IMR-90 (cell line): ENCODE data around the gene RIMKLA. TPM values are rescaled to one million over a fixed set of nuclear protein-coding genes. Genes with fewer than 3 reads are reported as not detected.

Experiments used
- ATAC-seq: fragments of 200-7000 bp; cut with Tn5 transposase; 2 replicates; pipeline ENCODE4 v1.9.1; 2020; ENCODE audit warnings: low read depth, mild to moderate bottlenecking, moderate library complexity
- BruUV-seq: library from RNA; stranded (reverse); fragments of 400-500 nt; replicated peaks from 2 replicates; lab custom pipeline; 2021; lab: Mats Ljungman, UMichigan
- CTCF ChIA-PET: fragments of 300-600 bp; formaldehyde crosslinking; extraction: SDS; loops from one replicate; lab custom pipeline; 2021; ENCODE audit warnings: antibody characterized with exemption; lab: Yijun Ruan, JAX
- POLR2A ChIA-PET: fragments of 300-600 bp; sonication (Branson Sonifier 250); formaldehyde crosslinking; loops from one replicate; lab custom pipeline; 2022; ENCODE audit warnings: antibody characterized with exemption; ENCODE audit not compliant: unreplicated experiment; lab: Charles Lee
- DNase-seq: peaks from one replicate; pipeline ENCODE4 v3.0.0; 2013
- H2AFZ ChIP-seq: replicated peaks from 2 replicates; pipeline ENCODE3; 2013; ENCODE audit warnings: low read length, mild to moderate bottlenecking; ENCODE audit not compliant: poor library complexity
- H2AK5ac ChIP-seq: 2 replicates; pipeline ENCODE4 v1.6.1; 2013; ENCODE audit warnings: low read depth, low read length, inconsistent platforms
- H2AK9ac ChIP-seq: replicated peaks from 2 replicates; pipeline ENCODE3; 2013; ENCODE audit warnings: mild to moderate bottlenecking, low read depth, low read length, moderate library complexity; ENCODE audit not compliant: poor library complexity
- H2BK120ac ChIP-seq: 2 replicates; pipeline ENCODE4 v1.6.1; 2013; ENCODE audit warnings: low read depth, low read length, inconsistent platforms
- H2BK15ac ChIP-seq: 3 replicates; pipeline ENCODE4 v1.6.1; 2013; ENCODE audit warnings: low read depth, low read length, inconsistent platforms
- H2BK20ac ChIP-seq: 2 replicates; pipeline ENCODE4 v1.6.1; 2013; ENCODE audit warnings: low read depth, mild to moderate bottlenecking, inconsistent platforms, low read length, moderate library complexity
- H2BK5ac ChIP-seq: 2 replicates; pipeline ENCODE4 v1.6.1; 2013; ENCODE audit warnings: mild to moderate bottlenecking, low read depth, low read length, inconsistent platforms; ENCODE audit not compliant: poor library complexity, severe bottlenecking
- H3K14ac ChIP-seq: replicated peaks from 2 replicates; pipeline ENCODE4 v1.6.1; 2013; ENCODE audit warnings: low read depth, low read length, inconsistent platforms
- H3K18ac ChIP-seq: 2 replicates; pipeline ENCODE4 v1.6.1; 2013; ENCODE audit warnings: low read depth, low read length, control low read depth
- H3K23ac ChIP-seq: 2 replicates; pipeline ENCODE4 v1.6.1; 2013; ENCODE audit warnings: low read depth, low read length, inconsistent platforms
- H3K27ac ChIP-seq: 2 replicates; pipeline ENCODE4 v1.5.1; 2013; ENCODE audit warnings: mild to moderate bottlenecking, control low read depth, low read length; ENCODE audit not compliant: insufficient read depth
- H3K27me3 ChIP-seq: 2 replicates; pipeline ENCODE4 v1.6.1; 2013; ENCODE audit warnings: low read length; ENCODE audit not compliant: control insufficient read depth, insufficient read depth
- H3K36me3 ChIP-seq: 2 replicates; pipeline ENCODE4 v1.6.1; 2013; ENCODE audit warnings: low read length, mixed read lengths; ENCODE audit not compliant: control insufficient read depth, insufficient read depth
- H3K4ac ChIP-seq: 2 replicates; pipeline ENCODE4 v1.6.1; 2013; ENCODE audit warnings: low read depth, low read length, inconsistent platforms
- H3K4me1 ChIP-seq: 2 replicates; pipeline ENCODE4 v1.6.1; 2013; ENCODE audit warnings: low read length, mixed read lengths; ENCODE audit not compliant: control insufficient read depth, insufficient read depth
- H3K4me2 ChIP-seq: 2 replicates; pipeline ENCODE4 v1.6.1; 2013; ENCODE audit warnings: low read depth, mild to moderate bottlenecking, control low read depth, low read length, moderate library complexity
- H3K4me3 ChIP-seq: 2 replicates; pipeline ENCODE4 v1.5.1; 2013; ENCODE audit warnings: low read depth, mild to moderate bottlenecking, control low read depth, low read length, moderate library complexity; ENCODE audit not compliant: insufficient read depth
- H3K56ac ChIP-seq: 2 replicates; pipeline ENCODE4 v1.6.1; 2013; ENCODE audit warnings: low read length, inconsistent platforms; ENCODE audit not compliant: insufficient read depth; ENCODE audit errors: extremely low read depth
- H3K79me1 ChIP-seq, 2 experiments: 2 replicates each; pipeline ENCODE4 v1.6.1; 2013; ENCODE audit warnings: low read length in 2 of 2, inconsistent platforms in 1 of 2, low read depth in 1 of 2
- H3K9ac ChIP-seq: 2 replicates; pipeline ENCODE4 v1.6.1; 2013; ENCODE audit warnings: low read depth, low read length, control low read depth
- H3K9me1 ChIP-seq: 2 replicates; pipeline ENCODE4 v1.6.1; 2013; ENCODE audit warnings: low read length, inconsistent platforms; ENCODE audit not compliant: insufficient read depth
- H3K9me3 ChIP-seq: 2 replicates; pipeline ENCODE4 v1.6.1; 2013; ENCODE audit warnings: low read length; ENCODE audit not compliant: control insufficient read depth, insufficient read depth
- H4K20me1 ChIP-seq: 2 replicates; pipeline ENCODE4 v1.6.1; 2013; ENCODE audit warnings: low read length, inconsistent platforms; ENCODE audit not compliant: insufficient read depth
- H4K5ac ChIP-seq: 2 replicates; pipeline ENCODE4 v1.6.1; 2013; ENCODE audit warnings: mild to moderate bottlenecking, low read depth, low read length, control low read depth
- H4K8ac ChIP-seq, 2 experiments: 2 replicates each; pipeline ENCODE4 v1.6.1; 2013; ENCODE audit warnings: low read depth in 2 of 2, low read length in 2 of 2, control low read depth in 1 of 2, inconsistent platforms in 1 of 2
- H4K91ac ChIP-seq: 2 replicates; pipeline ENCODE4 v1.6.1; 2013; ENCODE audit warnings: low read depth, low read length, inconsistent platforms; ENCODE audit not compliant: insufficient read depth
- BHLHE40 ChIP-seq: fragments of 150-350 bp; IDR thresholded peaks from 2 replicates; pipeline ENCODE4 v1.6.1; 2016; ENCODE audit warnings: mild to moderate bottlenecking, low read depth, low read length
- CTCF ChIP-seq: conservative IDR thresholded peaks from 2 replicates; pipeline ENCODE4 v1.5.1; 2012; ENCODE audit warnings: mild to moderate bottlenecking, low read depth, low read length, improper control_type of control experiment
- ELK1 ChIP-seq: fragments of 150-350 bp; IDR thresholded peaks from 2 replicates; pipeline ENCODE4 v1.6.1; 2016; ENCODE audit warnings: low read depth, mild to moderate bottlenecking, low read length, moderate library complexity, borderline replicate concordance
- MAZ ChIP-seq: IDR thresholded peaks from 2 replicates; pipeline ENCODE4 v1.6.1; 2012; ENCODE audit warnings: low read depth, mild to moderate bottlenecking, low read length, improper control_type of control experiment, moderate library complexity, borderline replicate concordance
- MXI1 ChIP-seq: IDR thresholded peaks from 2 replicates; pipeline ENCODE4 v1.6.1; 2012; ENCODE audit warnings: low read depth, mild to moderate bottlenecking, low read length, moderate library complexity, borderline replicate concordance
- RAD21 ChIP-seq: IDR thresholded peaks from 2 replicates; pipeline ENCODE4 v1.6.1; 2012; ENCODE audit warnings: low read length, improper control_type of control experiment
- RCOR1 ChIP-seq: IDR thresholded peaks from 2 replicates; pipeline ENCODE4 v1.6.1; 2012; ENCODE audit warnings: mild to moderate bottlenecking, low read length, improper control_type of control experiment; ENCODE audit not compliant: insufficient replicate concordance
- SMC3 ChIP-seq: fragments of 150-350 bp; IDR thresholded peaks from 2 replicates; pipeline ENCODE4 v1.6.1; 2016; ENCODE audit warnings: low read depth, mild to moderate bottlenecking, antibody characterized with exemption, low read length, moderate library complexity
- WGBS, 2 experiments: methylation state at CpG; one replicate each; pipeline versions ENCODE4 v1.1.5 to v1.1.7; 2013; ENCODE audit warnings: missing lambda C conversion rate in 2 of 2; ENCODE audit not compliant: insufficient read length in 1 of 2; ENCODE audit errors: extremely low coverage in 2 of 2; 5-methylcytosine and 5-hydroxymethylcytosine counted together
- dilution Hi-C: fragments of 300-500 bp; cut with HindIII; formaldehyde crosslinking; loops from one replicate; pipeline ENCODE4 v1.14.3; 2018; ENCODE audit warnings: low sequenced_read_pairs; ENCODE audit not compliant: unreplicated experiment
- in situ Hi-C: fragments of 300-500 bp; cut with MboI; formaldehyde crosslinking; loops from 3 replicates; pipeline ENCODE4 v1.14.3; 2019; ENCODE audit warnings: low sequenced_read_pairs, inconsistent platforms, mixed read lengths
- intact Hi-C: fragments of 100-400 bp; cut with micrococcal nuclease; formaldehyde crosslinking; loops from 2 replicates; pipeline ENCODE4 v1.10.0; 2022
- polyA plus RNA-seq, 3 experiments: library from polyadenylated mRNA; depleted of rRNA; stranded (reverse); fragments of >200 nt; gene quantifications; 2 replicates each; pipeline ENCODE4 v1.2.3, GENCODE V29; 2012; ENCODE audit warnings: low replicate concordance in 1 of 3
- total RNA-seq: library from RNA; depleted of rRNA; stranded (reverse); fragments of >200 nt; gene quantifications from 2 replicates; pipeline ENCODE4 v1.2.3, GENCODE V29; 2012
- TF ChIP-seq, protein P1 (sequence below): fragments of 150-350 bp; IDR thresholded peaks from 2 replicates; pipeline ENCODE4 v1.6.1; 2017; ENCODE audit warnings: mild to moderate bottlenecking, antibody characterized with exemption, low read length, low read depth

The RIMKLA gene
- total and polyA plus RNA-seq, 2 of the 4 experiments (the other 2 are of a cell fraction) = not detected

GRCh38 chr1:42333662-42334239 lies 46.8 kb upstream of the RIMKLA start:
- intact Hi-C loops = loop anchor here (1.0 to 10.0 kb wide), 4 partner anchors 123 to 431 kb away; partner anchors contain the start of genes C1orf50, P3H1, PPCS and ZMYND12
- H4K20me1 ChIP-seq = peaks cover 54% of the 10 kb centered on the region

More at GRCh38 chr1:42333662-42334239, 46.8 kb upstream of the RIMKLA start:
- CTCF ChIA-PET = interaction anchor here (1.4 kb wide), 1 partner anchor 159 kb away, joined by 4 read pairs; no protein-coding TSS in a partner anchor
- no peak overlapping the region for H3K4ac ChIP-seq
- no peak for ATAC-seq
- in situ Hi-C loops = no loop called here
- H3K9me1 ChIP-seq = no peaks in the 10 kb centered on the region
- no peak overlapping the region for H4K5ac ChIP-seq
- H2BK120ac ChIP-seq = no peak overlapping the region
- no peaks in the 10 kb centered on the region for H3K4me1 ChIP-seq
- no peaks in the 10 kb centered on the region for H3K36me3 ChIP-seq
- peak overlapping the region in 1 of 2 experiments; percentile 39; a peak in 1 of 4 replicates for H4K8ac ChIP-seq
- peak overlapping the region; percentile 93 for H3K4me3 ChIP-seq
- TSS peak; percentile 58 for BruUV-seq
- POLR2A ChIA-PET = no interaction called here
- H2AK5ac ChIP-seq = peak overlapping the region; percentile 74; the same call in 1 of the 2 replicates
- peaks cover 0 to 40% of the 10 kb centered on the region in 2 experiments; a peak in 2 of 4 replicates for H3K79me1 ChIP-seq
- peak overlapping the region; percentile 49 for H3K14ac ChIP-seq
- H2BK5ac ChIP-seq = peak overlapping the region; percentile 86
- no peak overlapping the region for H2BK20ac ChIP-seq
- no peak overlapping the region for H3K18ac ChIP-seq
- no CpG with 5 or more reads among the region's 6 CpGs for WGBS, 2 experiments
- peak overlapping the region; percentile 73 for H3K27ac ChIP-seq
- no peaks in the 10 kb centered on the region for H3K9me3 ChIP-seq
- no peak overlapping the region for H2BK15ac ChIP-seq
- peak overlapping the region; percentile 74; the same call in 1 of the 2 replicates for H3K23ac ChIP-seq
- TF ChIP-seq ELK1 = no peak
- no peak for TF ChIP-seq RCOR1
- no peak for TF ChIP-seq CTCF
- no peak for TF ChIP-seq MAZ
- TF ChIP-seq, protein P1, sequence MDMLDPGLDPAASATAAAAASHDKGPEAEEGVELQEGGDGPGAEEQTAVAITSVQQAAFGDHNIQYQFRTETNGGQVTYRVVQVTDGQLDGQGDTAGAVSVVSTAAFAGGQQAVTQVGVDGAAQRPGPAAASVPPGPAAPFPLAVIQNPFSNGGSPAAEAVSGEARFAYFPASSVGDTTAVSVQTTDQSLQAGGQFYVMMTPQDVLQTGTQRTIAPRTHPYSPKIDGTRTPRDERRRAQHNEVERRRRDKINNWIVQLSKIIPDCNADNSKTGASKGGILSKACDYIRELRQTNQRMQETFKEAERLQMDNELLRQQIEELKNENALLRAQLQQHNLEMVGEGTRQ = no peak
- TF ChIP-seq RAD21 = no peak
- no peak for TF ChIP-seq SMC3
- TF ChIP-seq BHLHE40 = no peak
- TF ChIP-seq MXI1 = no peak
- H2AFZ ChIP-seq = no peak overlapping the region
- peak; percentile 20 for DNase-seq
- H2AK9ac ChIP-seq = no peak overlapping the region
- dilution Hi-C loops = no loop called here
- H4K91ac ChIP-seq = no peak overlapping the region
- peak overlapping the region; percentile 91 for H3K9ac ChIP-seq
- H3K56ac ChIP-seq = peak overlapping the region; percentile 71; the same call in 1 of the 2 replicates
- no peaks in the 10 kb centered on the region for H3K27me3 ChIP-seq
- peak overlapping the region; percentile 99 for H3K4me2 ChIP-seq
